GM21390 (cell line): ENCODE measurements around the gene BLCAP.

ENCODE experiments used
- ATAC-seq: cut with Tn5 transposase; IDR thresholded peaks from one replicate; pipeline ENCODE4 v1.9.1; 2021; ENCODE audit not compliant: unreplicated experiment

Gene BLCAP

DNA sequence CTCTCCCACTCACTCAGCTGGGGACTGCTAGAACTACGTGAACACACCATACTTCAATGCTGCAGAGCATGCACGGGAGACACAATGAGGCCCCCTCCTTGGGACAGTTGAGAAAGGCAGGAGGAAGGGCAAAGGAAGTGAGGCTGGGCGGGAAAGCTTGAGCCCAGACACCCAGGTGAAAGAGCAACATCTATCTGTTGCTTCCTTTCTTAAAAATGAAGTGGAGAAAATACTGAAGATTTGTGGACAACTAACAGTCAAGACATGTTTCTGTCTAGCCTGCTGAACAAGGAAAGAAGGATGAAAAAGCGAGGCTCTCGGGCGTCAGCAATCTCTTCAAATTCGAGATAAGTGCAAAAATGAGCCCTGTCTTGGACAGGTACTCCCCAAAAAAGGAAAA lies 9.6 kb downstream of the BLCAP start:
- ATAC-seq: no peak

DNA sequence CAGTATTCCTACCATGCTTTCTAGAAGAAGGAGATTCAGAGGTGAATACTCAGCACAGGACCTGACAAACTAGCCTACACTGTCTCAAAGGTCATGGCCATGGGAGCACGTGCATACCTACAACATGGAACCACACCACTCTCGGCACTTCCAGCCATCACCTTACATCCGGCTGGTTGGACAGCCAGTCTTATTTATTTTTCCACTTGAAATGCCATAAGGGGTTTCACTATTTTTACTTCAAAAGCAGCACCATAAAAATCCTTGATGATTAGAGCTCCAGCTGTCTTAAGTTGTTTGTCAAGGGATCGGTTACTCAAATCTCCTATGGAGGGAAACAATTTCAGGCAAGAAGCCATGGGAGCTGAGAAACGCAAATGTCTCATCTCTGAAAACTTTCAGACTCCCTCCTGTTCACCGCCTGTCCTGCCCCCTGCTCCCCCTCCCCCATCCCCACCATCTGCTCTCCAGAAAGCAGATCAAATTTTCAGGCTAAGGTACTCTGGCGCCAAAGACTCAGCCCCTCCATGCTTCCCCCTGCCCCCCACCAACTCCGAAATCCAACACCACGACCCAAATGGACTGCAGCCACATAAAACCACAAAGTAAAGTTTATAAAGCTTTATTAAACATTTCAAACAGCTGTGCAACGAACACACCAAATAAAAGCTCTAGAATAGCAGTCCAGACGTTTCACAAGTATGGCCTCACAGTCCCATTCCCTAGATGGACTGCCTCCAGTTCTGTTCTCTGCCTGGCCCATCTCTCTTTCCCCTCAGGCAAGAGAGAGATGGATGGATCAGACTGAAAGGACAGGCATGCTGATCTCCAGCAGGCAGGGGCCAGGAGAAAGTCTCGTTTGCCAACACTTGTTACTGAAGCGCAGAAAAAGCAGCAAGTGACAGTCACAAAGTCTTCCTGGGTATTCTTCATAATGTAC lies 10.6 kb downstream of the BLCAP start:
- no peak for ATAC-seq

DNA sequence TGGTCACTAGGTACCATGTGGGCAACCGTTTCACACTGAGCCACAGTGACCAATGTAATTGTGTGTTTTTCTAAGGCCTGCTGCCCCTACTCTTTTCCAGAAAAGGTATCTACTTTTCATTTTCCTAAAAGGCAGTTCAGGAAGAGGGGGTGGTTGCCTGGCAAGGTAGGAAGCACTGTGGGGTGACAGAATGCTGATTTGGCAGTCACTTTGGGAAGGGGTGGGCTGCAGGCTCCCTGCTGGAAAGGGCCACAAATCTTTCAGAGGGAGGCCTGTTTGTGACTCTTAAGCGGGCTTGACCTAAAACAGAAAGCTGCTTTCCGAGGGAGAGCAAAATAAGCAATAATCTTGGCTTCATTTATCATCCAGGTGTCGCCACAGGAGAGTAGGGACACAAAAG lies 11.8 kb downstream of the BLCAP start:
- no peak for ATAC-seq

DNA sequence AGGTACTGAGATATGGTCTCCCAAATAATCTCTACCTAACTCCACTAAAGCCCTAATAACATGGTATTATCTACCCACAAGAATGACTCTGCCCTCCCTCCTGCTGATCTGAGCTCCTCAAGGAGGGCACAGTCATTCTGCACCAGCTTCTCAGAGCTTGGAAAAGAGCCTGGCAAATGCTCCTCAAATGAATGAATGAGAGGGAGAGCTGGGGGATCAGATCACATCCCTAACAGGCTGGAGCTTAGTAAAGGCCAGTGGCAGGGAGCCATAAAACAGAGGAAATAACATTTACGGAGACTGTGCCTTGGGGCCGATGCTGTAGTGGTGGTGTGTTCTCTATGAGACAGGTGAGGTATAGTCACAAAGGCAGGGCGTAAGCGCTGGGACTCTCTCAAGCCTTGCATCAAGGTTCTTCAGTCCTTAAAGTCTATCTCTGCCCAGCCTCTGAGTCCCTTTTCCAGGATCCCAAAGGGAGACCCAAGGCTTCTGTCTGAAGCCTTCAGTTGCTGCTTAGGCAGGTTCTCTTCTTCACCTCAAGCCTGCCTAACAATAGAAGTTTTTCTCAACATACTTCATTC lies 13.8 kb downstream of the BLCAP start:
- ATAC-seq: no peak

DNA sequence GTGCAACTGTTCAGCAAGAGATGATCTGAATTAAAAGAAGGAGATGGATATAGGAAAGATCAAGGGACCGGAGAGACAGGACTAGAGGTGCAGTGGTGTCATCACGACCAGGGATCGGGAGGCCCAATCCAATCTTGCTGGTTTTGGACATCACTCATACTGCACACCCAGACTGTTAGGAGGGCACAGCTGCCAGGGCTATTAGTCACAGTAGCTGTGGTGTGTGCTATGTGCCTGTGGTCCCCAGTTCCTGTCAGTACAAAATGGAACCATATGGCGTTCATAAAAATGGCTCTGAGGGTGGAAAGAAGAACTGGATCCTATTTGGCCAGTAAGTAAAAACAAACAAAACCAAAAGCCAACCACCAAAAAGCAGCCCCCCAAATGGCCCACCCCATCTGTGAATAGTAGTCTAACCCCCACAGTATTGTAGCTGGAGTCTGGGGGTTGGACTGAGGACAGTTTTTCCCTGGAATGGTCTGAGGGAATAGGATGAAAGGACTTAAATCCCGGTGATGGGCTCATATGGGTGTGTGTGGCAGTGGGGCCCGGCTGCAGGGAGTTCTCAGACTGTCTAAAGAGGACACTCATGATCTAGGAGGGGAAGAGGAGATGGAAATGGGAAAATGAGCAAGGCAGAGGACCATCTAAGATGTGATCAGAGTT lies 15.9 kb downstream of the BLCAP start:
- ATAC-seq: no peak

DNA sequence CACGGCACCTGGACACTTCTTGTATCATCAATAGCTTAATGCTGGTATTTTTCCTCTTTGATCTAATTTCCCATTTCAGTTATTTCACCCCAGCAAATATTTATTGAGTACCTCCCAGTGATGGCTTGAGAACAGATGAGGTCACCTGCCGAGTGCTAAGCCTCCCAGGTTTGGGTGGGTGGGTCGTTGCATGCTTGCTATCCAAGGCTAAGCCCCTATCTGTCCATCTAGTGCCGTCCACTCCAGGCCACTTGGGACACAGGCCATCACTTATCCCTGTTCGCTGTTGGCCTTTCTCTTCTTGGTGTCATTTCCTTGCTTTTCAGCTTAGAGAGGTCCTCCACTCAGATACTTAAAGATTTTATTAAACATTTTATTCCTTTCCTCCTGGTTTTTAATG lies 17.4 kb downstream of the BLCAP start:
- ATAC-seq: no peak

DNA sequence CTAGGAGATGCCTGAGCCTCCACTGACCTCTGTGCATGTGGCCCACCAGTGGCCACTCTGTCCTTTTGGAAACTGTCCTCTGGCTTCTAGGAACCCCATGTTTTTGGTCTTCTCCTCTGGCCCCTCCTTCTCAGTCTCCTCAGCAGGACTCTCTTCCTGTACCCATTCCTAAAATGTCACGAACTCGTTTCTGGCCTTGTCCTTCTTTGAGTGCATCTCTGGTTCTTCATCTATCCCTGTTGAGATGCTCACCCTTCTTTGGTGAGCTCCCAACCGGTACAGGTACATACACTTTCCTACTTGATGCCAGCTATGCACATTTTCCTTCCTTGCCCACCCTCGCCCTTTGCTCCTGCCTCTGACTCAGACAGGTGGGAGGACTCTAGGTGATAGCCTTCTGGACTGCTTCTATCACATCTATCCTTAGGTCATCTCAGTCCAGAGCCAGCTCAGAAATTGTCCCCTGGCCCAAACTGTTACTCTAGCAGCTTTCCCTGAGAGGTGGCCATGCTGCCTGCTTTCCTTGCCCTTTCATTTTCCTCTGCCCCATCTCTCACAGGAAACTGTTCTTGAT lies 21.4 kb downstream of the BLCAP start:
- ATAC-seq: no peak

DNA sequence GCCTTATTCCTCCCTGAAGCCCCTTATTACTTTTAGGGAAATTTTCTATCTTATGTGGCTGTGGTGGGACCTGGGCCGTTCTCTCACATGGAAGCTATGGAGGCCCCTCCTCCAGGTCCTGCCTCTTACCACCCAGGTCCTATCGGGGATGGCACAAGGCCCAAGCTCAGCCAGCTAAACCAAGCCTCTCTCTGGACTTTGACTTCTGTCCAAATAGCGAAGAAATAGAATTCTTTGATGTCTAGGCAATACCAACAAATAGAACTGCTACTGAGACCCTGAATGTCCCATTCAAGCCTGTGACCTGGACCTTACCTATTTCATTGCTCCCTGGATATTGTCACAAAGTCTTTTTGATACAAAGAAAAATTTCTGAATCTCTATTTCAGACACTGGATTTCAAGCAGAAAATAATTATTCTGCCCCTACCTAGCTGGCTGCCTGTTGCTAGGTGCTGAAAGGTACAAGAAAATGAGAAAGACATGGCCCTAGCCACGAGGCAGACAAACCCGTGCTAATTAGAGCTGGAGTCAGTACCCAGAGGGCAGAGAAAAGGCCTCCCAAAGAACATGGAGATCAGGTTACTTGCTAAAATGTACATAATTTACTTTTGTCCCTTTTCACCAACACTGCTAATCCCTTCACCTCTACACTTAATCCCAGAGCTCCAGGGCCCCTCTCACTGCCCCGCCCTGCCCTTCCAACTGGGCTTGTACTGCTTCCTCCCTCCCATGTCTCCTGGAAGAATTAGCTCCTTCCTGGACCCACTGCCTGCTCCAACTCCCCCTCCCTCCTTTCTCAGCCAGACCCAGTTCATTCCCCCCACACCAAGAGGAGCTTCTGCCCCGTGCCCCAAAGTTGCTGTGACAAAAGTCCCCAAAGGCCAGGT lies 22.2 kb downstream of the BLCAP start:
- no peak for ATAC-seq

DNA sequence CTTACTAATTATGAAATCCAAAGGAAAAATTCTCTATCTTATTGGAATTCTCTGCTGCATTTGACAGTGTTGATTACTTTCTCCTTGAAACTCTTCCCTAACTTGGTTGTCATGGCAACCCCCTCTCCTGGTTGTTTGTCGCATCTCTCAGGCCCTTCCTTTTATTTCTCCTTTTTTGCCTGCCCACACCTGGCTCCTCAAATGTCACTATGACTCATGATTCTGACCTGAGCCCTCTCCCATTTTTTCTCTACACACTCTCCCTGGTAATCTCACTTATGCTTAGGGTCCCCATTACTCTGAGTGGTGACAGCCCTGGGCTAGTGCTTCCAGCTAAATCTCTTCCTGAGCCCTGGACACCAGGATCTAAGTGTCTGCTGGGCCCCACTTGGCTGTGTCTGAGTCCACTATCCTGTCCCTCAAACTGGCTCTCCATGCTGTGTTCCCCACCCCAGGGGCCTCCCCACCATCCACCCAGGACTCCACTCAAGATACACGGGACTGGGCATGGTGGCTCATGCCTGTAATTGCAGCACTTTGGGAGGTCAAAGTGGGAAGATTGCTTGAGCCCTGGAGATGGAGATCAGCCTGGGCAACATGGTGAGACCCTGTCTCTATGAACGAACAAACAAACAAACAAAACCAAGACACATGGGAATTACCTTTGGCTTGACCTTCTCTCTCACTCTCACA lies 23.1 kb downstream of the BLCAP start:
- ATAC-seq: no peak

DNA sequence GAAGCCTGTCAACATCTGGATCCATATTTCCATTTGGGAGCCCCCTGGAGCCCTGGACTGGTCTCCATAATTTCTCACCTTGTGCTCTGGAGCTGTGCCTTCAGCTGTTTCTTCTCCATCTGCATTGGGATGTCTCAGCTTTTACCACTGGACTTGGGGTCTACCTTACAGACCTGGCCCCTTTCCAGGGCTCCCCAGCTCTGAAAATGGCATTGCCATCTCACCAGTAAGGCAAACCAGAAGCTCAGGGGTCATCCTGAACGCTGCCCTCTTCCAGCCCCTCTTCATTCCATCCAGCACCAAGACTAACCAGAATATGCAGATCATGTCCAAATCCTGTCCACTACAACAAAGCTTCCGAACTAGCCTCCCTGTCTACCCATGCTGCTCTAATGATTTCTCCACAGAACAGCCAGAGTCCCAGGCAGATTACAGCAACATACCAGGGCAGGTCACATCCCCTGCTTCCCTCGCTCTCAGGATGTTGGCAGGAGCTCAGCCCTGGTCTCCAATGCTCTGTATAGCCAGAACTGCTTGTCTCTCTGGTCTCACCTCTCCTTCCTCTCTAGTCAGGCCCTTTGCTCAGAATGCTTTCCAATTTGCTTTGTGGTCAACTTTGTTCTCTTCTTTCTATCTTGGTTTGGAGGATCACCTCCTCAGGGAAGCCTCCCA lies 24.3 kb downstream of the BLCAP start:
- ATAC-seq: no peak

DNA sequence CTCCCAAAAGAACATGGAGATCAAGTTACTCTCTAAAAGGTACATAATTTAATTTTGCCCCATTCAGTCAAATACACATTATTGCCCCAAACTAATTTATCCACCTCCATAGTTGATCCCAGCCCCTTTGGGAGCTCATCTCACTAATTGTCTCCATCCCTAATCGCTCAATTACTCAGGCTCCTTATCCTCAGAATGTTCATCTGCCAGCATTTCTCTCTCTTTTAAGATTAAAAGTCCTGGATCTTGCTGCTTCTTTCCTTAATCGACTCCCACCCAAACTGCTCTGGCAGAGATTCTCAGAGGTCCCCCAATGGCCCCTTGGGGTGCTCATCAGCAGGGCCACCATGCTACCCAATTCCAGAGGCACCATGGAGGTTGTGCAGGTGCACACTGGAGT lies 25.0 kb downstream of the BLCAP start:
- ATAC-seq: no peak

DNA sequence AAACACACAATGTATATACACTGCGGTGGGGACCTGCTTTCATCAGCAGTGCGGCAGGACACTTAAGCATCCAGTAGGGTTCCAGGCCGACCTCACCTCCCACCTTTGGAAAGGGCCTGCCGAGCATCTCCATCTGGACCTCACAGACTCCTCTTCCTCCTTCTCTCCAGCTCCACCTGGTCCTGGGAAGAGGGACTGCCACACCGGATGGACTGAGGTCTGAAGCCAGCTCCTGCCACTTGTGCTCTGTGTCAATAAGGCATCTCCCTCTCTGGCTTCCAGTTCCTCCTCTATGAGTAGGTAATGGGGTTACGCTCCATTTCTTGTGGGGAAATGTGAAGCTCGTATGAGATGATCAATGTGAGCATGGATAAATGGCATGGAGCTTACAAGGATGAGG lies 25.7 kb downstream of the BLCAP start:
- no peak for ATAC-seq

DNA sequence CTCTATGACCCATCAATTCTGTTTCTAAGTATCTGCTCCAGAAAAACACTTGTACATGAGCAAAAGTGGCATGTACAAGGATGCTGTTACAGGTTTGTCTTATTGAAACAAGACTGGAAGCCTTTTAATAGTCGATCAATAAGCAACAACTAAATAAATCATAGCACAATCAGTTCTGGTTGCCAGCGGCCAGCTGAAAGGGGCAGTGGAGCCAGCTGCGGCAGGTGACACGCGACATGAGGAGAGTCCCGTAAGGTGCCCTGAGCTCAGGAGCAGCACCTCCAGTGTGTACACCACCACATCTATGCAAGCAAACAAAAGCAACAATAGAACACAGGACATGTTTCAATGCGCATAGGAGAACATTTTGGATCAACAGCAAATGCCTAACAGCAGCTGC lies 27.4 kb downstream of the BLCAP start:
- no peak for ATAC-seq

DNA sequence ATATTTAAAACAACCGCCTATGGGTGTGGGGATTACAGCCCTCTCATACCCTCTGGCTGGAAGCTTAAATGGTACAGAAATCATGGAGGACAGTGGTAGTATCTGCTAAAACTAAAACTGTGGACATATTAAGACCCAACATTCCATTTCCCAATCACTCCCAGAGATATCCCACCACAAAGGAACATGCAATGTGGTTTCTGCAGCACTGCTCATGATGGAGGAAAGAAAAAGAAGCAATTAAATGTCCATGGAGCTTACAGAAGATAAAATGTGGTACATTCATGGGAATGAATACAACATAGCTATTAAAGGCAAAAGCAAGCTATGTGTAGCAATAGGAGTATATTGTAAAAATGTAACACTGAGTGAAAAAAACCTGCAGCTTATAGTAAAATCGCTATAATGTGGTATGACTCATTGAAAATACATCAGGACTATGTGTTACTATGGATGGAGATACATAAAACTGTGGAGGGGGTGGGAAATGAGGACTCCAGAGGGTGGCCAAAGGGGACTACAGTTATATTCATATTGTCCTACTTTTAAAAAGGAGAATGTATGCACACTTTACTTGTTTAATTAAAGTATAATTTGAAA lies 29.5 kb downstream of the BLCAP start:
- no peak for ATAC-seq

DNA sequence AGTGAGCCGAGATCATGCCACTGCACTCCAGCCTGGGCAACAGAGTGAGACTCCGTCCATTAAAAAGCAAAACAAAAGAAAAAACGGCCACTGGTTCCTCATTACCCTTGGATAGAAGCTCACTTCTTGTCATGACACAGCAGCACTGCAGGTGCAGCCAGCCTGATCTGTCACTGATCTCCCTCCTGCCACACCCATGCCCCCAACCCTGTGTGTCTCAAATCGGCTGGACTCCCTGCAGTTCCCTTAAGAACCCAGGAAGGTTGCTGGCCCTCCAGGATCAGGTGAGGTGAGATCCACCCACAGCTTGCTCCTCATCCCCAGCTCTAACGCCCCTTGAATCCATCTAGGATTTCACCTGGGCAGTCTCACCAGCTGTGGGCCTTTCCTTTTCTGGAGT lies 32.9 kb downstream of the BLCAP start:
- no peak for ATAC-seq

DNA sequence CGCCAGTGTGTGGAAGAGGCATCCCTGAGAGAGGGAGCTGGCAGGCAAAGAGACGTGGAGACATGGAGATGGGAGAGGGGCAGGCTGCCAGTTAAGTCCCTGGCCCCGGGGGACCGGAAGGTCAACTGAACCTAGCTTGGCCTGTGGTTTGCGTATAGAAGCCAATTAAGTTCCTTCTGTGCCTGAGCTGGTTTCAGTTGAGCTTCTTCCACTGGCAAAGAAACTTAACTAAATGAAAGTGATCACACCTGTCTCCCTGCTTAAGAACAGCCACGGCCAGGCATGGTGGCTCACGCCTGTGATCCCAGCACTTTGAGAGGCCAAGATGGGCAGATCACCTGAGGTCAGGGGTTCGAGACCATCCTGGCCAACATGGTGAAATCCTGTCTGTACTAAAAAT lies 33.4 kb downstream of the BLCAP start:
- no peak for ATAC-seq

DNA sequence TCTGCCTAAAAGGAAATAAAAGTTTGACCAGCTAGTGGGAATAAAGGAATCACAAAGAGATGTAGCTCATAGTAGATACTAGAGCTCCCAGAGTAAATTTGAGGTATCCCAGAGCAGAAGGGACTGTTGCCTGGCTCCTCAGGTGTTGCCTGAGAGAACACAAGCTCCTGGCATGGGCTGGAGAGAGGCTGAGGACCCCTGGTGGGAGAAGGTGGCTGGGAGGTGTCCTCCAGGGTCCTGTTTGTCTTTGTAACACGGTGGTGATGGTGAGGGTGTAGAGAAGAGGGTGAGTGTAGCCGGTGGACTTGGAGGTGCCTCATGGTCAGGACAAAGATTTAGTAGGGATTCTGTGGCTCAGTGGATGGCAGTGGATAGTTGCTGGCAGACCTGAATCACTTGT lies 34.7 kb downstream of the BLCAP start:
- ATAC-seq: no peak

DNA sequence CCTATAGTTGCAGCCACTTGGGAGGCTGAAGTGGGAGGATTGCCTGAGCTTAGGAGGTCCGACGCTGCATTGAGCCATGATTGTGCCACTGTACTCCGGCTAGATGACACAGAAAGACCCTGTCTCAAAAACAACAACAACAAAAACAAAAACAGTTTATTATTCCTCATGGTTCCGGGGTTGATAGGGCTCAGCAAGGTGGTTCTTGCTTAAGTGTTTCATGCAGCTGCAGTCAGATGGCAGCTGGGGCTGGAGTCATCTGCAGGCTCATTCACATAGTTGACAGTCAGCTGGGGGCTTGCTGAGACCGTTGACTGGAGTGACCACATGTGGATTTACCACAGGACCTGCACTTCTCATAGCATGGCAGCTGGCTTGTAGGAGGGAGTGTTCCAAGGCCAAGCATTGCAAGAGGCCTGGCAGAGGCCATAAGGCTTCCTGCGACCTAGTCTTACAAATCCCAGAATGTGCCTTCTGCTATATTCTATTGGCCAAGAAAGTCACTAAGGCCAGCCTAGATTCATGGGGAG lies 35.5 kb downstream of the BLCAP start:
- ATAC-seq: no peak
